Sciatic nerve (tissue), 2 donors: Measurements from ENCODE around the gene ITPK1. TPM values are rescaled to one million over a fixed set of nuclear protein-coding genes. Genes with fewer than 3 reads are reported as not detected.
"Not testable (repeated sequence)": the region's sequence is repeated elsewhere in the genome, so short reads cannot be mapped to it uniquely, and the experiment has no call there.

Source experiments
- ATAC-seq: fragments of 200-7000 bp; cut with Tn5 transposase; one replicate; pipeline ENCODE4 v1.9.1; 2020; ENCODE audit warnings: mild to moderate bottlenecking, moderate library complexity
- DNase-seq: peaks from one replicate; pipeline ENCODE4 v3.0.0-alpha.2; 2020; ENCODE audit warnings: low spot score
- intact Hi-C: fragments of 100-400 bp; cut with DNase I; formaldehyde crosslinking; loops from one replicate; pipeline ENCODE4 v1.14.2; 2022
- total RNA-seq: library from RNA; stranded (reverse); fragmentation: NEBNext Ultra II Directional; extraction: Animal tissue kit (Norgen Biotek cat#: 25700); gene quantifications from one replicate; pipeline ENCODE4 v1.2.1, GENCODE V29; 2021
- donor health status: DM: no; HTN: no; CAD: no.
- donor health status: DM: no; HTN: no; CAD: no.

ITPK1 gene
- total RNA-seq, 1 donor from 2014 or later, result 118 TPM

- DNase-seq (no peak), ATAC-seq (no peak)
- intact Hi-C loops, result loop anchor here (5.0 kb wide), 1 partner anchor 181 kb away; no protein-coding TSS in a partner anchor
These were observed 17.7 kb upstream of the ITPK1 start for GRCh38 chr14:93133464-93133863.

GRCh38 chr14:93132472-93133065 is 16.8 kb upstream of the ITPK1 start:
- DNase-seq, result peak; percentile 69
- intact Hi-C loops, result loop anchor here (5.0 kb wide), 1 partner anchor 180 kb away; no protein-coding TSS in a partner anchor
- peak; percentile 90 for ATAC-seq

DNA sequence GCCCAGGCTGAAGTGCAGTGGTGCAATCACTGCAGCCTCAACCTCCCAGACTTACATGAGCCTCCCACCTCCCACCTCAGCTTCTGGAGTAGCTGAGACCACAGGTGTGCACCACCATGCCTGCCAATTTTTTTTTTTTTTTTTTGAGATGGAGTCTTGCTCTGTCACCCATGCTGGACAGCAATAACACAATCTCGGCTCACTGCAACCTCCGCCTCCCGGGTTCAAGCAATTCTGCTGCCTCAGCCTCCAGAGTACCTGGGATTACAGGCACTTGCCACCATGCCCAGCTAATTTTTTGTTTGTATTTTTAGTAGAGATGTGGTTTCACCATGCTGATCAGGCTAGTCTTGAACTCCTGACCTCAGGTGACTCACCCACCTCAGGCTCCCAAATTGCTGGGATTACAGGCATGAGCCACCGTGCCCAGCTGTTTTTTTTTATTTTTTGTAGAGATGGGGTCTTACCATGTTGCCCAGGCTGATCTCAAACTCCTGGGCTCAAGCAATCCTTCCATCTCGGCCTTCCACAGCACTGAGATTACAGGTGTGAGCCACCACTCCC is 15.6 kb upstream of the ITPK1 start:
- intact Hi-C loops, result loop anchor here (5.0 kb wide), 1 partner anchor 179 kb away; no protein-coding TSS in a partner anchor
- DNase-seq, ATAC-seq: not testable (repeated sequence)

- intact Hi-C loops, result no loop called here
- DNase-seq (no peak), ATAC-seq (peak; percentile 58)
These were observed 13.2 kb upstream of the ITPK1 start for GRCh38 chr14:93128725-93129459.

DNA sequence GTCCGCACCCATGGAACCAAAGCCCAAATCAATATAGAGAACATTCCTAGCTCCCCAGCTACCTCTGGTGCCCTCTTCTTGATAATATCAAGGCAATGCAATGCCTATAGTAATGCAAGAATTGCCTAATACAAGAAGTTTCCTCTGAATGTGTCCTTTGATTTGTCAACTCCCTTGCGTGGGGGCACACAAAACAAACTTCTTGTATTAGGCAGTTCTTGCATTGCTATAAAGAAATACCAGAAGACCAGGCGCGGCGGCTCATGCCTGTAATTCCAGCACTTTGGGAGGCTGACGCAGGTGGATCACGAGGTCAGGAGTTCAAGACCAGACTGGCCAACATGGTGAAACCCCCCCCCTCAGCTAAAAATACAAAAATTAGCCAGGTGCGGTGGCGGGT is 10.4 kb upstream of the ITPK1 start:
- intact Hi-C loops, result no loop called here
- no peak for ATAC-seq
- DNase-seq, result no peak

DNA sequence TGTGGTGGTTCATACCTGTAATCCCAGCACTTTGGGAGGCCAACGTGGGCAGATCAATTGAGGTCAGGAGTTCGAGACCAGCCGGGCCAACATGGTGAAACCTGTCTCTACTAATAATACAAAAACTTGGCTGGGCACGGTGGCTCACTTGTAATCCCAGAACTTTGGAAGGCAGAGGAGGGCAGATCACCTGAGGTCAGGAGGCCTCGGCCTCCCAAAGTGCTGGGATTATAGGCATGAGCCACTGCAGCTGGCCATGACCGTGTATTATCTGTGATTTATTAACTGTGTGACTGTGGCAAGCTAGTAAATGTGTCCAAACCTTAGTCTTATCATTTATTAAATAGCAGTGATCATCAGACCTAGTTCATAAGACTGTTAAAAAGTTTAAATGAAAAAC is 7.1 kb upstream of the ITPK1 start:
- ATAC-seq (no peak), DNase-seq (no peak)
- intact Hi-C loops, result no loop called here

GRCh38 chr14:93121030-93121834 is 5.5 kb upstream of the ITPK1 start:
- no peak for ATAC-seq
- intact Hi-C loops, result no loop called here
- no peak for DNase-seq

GRCh38 chr14:93120517-93120916 is 4.8 kb upstream of the ITPK1 start:
- DNase-seq (no peak), ATAC-seq (no peak)
- intact Hi-C loops, result no loop called here

DNA sequence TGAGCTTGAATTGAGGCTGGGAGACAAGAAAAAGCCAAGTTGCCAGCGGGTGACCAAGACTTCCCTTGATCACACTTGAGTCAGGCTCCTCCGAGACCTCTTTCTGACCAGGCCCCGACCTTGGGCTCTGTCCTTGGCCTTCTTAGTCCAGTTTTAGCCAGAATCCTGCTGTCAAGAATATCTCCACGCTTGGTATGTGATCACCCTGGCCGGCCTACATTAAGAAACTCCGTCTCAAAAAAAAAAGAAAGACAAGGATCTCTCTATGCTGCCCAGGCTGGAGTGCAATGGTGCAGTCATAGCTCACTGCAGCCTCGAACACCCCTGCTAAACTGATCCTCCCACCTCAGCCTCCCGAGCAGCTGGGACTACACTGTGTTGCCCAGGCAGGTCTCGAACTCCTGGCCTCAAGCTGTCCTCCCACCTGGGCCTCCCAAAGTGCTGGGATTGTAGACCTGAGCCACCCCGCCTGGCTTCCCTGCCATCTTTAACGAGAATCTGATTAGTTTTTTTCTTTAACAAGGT is 1.0 kb upstream of the ITPK1 start:
- intact Hi-C loops, result no loop called here
- DNase-seq, result no peak
- ATAC-seq, result no peak

- DNase-seq (peak; percentile 94), ATAC-seq (peak; percentile 89)
- intact Hi-C loops, result no loop called here
These were observed 480 bp downstream of the ITPK1 start for GRCh38 chr14:93115069-93115820.

DNA sequence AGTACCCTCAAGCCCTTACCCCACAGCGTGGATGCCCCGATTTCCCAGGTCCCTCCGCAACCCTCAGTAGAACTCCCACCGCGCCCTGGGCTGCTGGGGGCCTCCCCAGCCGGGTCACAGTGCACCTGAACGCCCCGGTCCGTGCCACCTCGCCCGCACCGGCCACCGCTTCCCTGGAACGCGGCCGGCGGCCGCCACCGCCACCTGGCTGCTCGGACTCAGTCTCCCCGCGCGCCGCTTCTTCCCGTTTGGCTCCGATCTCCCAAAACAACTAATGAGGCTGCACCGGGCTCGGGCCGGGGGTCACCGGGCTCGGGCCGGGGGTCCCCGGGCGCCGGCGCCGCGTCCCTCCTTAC is 1.0 kb downstream of the ITPK1 start:
- DNase-seq, result peak; percentile 68
- intact Hi-C loops, result no loop called here
- ATAC-seq, result no peak

GRCh38 chr14:93114068-93114710 is 1.5 kb downstream of the ITPK1 start:
- no peak for ATAC-seq
- no peak for DNase-seq
- intact Hi-C loops, result no loop called here

- intact Hi-C loops, result no loop called here
- DNase-seq (no peak), ATAC-seq (no peak)
These were observed 2.1 kb downstream of the ITPK1 start for GRCh38 chr14:93113678-93114067.

DNA sequence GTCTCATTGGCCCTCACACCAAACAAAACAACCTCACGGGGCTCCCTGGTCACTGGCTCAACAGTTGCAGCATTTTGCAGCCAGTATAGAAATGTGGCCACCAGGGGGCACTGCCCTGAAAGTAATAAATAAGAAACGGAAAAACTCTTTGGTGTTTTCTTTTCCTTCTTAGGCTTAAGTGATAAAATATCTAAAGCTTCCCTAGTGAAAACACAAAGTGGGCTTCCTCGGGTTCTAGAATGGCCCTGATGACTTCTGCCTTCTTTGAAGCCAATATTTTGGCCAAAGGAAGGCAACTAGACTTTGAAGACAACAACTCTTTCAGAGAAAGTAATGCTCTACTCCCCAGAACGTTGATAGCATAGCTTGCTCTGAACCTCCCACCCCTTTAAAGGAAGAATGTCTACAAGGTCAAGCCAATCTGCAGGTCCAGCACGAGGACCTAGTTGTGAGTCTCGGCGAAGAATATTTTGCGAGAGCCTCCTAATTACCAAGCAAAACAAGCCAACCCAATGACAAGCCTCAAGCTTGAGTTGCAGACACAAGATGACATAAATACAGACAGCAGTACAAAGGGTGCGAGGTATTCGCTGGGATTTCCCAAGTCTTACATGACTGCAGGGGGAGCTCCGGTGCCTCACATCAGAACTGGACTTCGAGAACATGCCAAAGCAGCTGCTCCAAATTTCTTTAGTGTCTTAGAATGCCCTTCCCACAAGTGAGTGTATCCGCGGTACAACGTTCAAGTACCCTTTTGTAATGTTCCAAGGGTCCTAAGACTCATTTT is 2.6 kb downstream of the ITPK1 start:
- intact Hi-C loops, result no loop called here
- DNase-seq (peak; percentile 92), ATAC-seq (peak; percentile 69)

GRCh38 chr14:93111541-93111940 is 4.2 kb downstream of the ITPK1 start:
- ATAC-seq, intact Hi-C loops, DNase-seq: not testable (repeated sequence)

- ATAC-seq (no peak), DNase-seq (no peak)
- intact Hi-C loops, result no loop called here
These were observed 4.8 kb downstream of the ITPK1 start for GRCh38 chr14:93110856-93111419.
